OCI-LY3 (cell line): ENCODE data around the gene TIMM8B.

Source experiments
- EZH2phosphoT487 ChIP-seq: fragments of 200-600 bp; shearing (Covaris generic); IDR thresholded peaks from 2 replicates; pipeline ENCODE4 v1.6.1; 2018; ENCODE audit warnings: antibody characterized with exemption, mixed run types, low read depth
- TF ChIP-seq, protein P1 (sequence below): fragments of 200-600, 300-600 bp; sonication (generic); IDR thresholded peaks from 2 replicates; pipeline ENCODE4 v1.5.1; 2014; ENCODE audit warnings: antibody characterized with exemption, low read length, low read depth

- TF ChIP-seq, protein P1, sequence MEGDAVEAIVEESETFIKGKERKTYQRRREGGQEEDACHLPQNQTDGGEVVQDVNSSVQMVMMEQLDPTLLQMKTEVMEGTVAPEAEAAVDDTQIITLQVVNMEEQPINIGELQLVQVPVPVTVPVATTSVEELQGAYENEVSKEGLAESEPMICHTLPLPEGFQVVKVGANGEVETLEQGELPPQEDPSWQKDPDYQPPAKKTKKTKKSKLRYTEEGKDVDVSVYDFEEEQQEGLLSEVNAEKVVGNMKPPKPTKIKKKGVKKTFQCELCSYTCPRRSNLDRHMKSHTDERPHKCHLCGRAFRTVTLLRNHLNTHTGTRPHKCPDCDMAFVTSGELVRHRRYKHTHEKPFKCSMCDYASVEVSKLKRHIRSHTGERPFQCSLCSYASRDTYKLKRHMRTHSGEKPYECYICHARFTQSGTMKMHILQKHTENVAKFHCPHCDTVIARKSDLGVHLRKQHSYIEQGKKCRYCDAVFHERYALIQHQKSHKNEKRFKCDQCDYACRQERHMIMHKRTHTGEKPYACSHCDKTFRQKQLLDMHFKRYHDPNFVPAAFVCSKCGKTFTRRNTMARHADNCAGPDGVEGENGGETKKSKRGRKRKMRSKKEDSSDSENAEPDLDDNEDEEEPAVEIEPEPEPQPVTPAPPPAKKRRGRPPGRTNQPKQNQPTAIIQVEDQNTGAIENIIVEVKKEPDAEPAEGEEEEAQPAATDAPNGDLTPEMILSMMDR: no peak
- TF ChIP-seq EZH2phosphoT487: no peak
These were observed 41.6 kb downstream of the TIMM8B start for GRCh38 chr11:112044961-112045360.
